ENCODE results near the gene PER2. TPM values are rescaled to one million over a fixed set of nuclear protein-coding genes. Genes with fewer than 3 reads are reported as not detected.

PER2 gene
- total RNA-seq, 1 donor from 2014 or later: 14.0 TPM

GRCh38 chr2:238270606-238271005, 17.8 kb downstream of the PER2 start:
- Mint-ChIP-seq H3K9me3 (no peaks in the 10 kb centered on the region), H3K4me3 (no peak overlapping the region), H3K27ac (no peak overlapping the region), H3K4me1 (ENCODE audit: unreplicated experiment) (peaks cover 6% of the 10 kb centered on the region), H3K36me3 (peaks cover 10% of the 10 kb centered on the region), H3K27me3 (no peaks in the 10 kb centered on the region)
- TF ChIP-seq CTCF (conservative IDR thresholded peaks at IDR 0.05): no peak
- DNase-seq (ENCODE audit: extremely low spot score, unreplicated experiment): no peak

- peaks cover 6% of the 10 kb centered on the region for H3K4me1 Mint-ChIP-seq (ENCODE audit: unreplicated experiment)
Measured at GRCh38 chr2:238269741-238270140, 18.7 kb downstream of the PER2 start.

GRCh38 chr2:238267884-238268680, 20.3 kb downstream of the PER2 start:
- no peak for DNase-seq (ENCODE audit: extremely low spot score, unreplicated experiment)
- H3K27ac Mint-ChIP-seq: no peak overlapping the region
- H3K9me3 Mint-ChIP-seq: no peaks in the 10 kb centered on the region
- H3K36me3 Mint-ChIP-seq: peaks cover 11% of the 10 kb centered on the region
- no peak overlapping the region for H3K4me3 Mint-ChIP-seq
- H3K4me1 Mint-ChIP-seq (ENCODE audit: unreplicated experiment): peaks cover 13% of the 10 kb centered on the region
- TF ChIP-seq CTCF (conservative IDR thresholded peaks at IDR 0.05): no peak
- no peaks in the 10 kb centered on the region for H3K27me3 Mint-ChIP-seq

More at GRCh38 chr2:238269741-238270140, 18.7 kb downstream of the PER2 start:
- Mint-ChIP-seq H3K4me3 (no peak overlapping the region), H3K27me3 (no peaks in the 10 kb centered on the region), H3K36me3 (peaks cover 10% of the 10 kb centered on the region), H3K27ac (no peak overlapping the region), H3K9me3 (no peaks in the 10 kb centered on the region)
- no peak for TF ChIP-seq CTCF (conservative IDR thresholded peaks at IDR 0.05)
- DNase-seq (ENCODE audit: extremely low spot score, unreplicated experiment): no peak

GRCh38 chr2:238267341-238267710, 21.1 kb downstream of the PER2 start:
- H3K27ac Mint-ChIP-seq: peak overlapping the region; percentile 13
- peaks cover 17% of the 10 kb centered on the region for H3K4me1 Mint-ChIP-seq (ENCODE audit: unreplicated experiment)
- H3K9me3 Mint-ChIP-seq: no peaks in the 10 kb centered on the region
- no peak for DNase-seq (ENCODE audit: extremely low spot score, unreplicated experiment)
- H3K4me3 Mint-ChIP-seq: no peak overlapping the region
- H3K36me3 Mint-ChIP-seq: peaks cover 8% of the 10 kb centered on the region
- TF ChIP-seq CTCF (conservative IDR thresholded peaks at IDR 0.05): no peak
- H3K27me3 Mint-ChIP-seq: no peaks in the 10 kb centered on the region

GRCh38 chr2:238265605-238266004, 22.8 kb downstream of the PER2 start:
- Mint-ChIP-seq H3K27me3 (no peaks in the 10 kb centered on the region), H3K36me3 (peaks cover 3% of the 10 kb centered on the region), H3K9me3 (no peaks in the 10 kb centered on the region), H3K4me3 (no peak overlapping the region), H3K4me1 (ENCODE audit: unreplicated experiment) (peaks cover 15% of the 10 kb centered on the region), H3K27ac (no peak overlapping the region)
- no peak for TF ChIP-seq CTCF (conservative IDR thresholded peaks at IDR 0.05)
- no peak for DNase-seq (ENCODE audit: extremely low spot score, unreplicated experiment)
